Keratinocyte (primary cell): ENCODE results near the gene MEF2A. TPM values are rescaled to one million over a fixed set of nuclear protein-coding genes. Genes with fewer than 3 reads are reported as not detected.

Source experiments
- DNase-seq: peaks from one replicate; pipeline ENCODE4 v3.0.0-alpha.2; 2011; ENCODE audit warnings: low read depth, missing footprints, low spot score
- FAIRE-seq: peaks from 2 replicates; lab custom pipeline; 2011; peaks lifted over from hg19 to GRCh38; lab: Jason Lieb, UNC
- H2AFZ ChIP-seq: 2 replicates; pipeline ENCODE4 v1.6.0; 2012; ENCODE audit warnings: low read length, control low read depth, inconsistent platforms; ENCODE audit not compliant: control insufficient read depth
- H3K27ac ChIP-seq: 2 replicates; pipeline ENCODE4 v1.5.1; 2011; ENCODE audit warnings: low read length; ENCODE audit not compliant: control insufficient read depth, insufficient read depth
- H3K27me3 ChIP-seq: 3 replicates; pipeline ENCODE4 v1.6.0; 2011; ENCODE audit warnings: low read length; ENCODE audit not compliant: control insufficient read depth, insufficient read depth; ENCODE audit errors: extremely low read depth
- H3K36me3 ChIP-seq, 2 experiments: 2 replicates in 1 of 2; 3 replicates in 1 of 2; pipeline ENCODE4 v1.5.1; 2011; ENCODE audit warnings: low read length in 2 of 2, mild to moderate bottlenecking in 1 of 2; ENCODE audit not compliant: control insufficient read depth in 2 of 2, insufficient read depth in 2 of 2; ENCODE audit errors: extremely low read depth in 1 of 2
- H3K4me1 ChIP-seq: 3 replicates; pipeline ENCODE4 v1.5.1; 2011; ENCODE audit warnings: low read length; ENCODE audit not compliant: control insufficient read depth, insufficient read depth; ENCODE audit errors: extremely low read depth
- H3K4me2 ChIP-seq: 3 replicates; pipeline ENCODE4 v1.6.0; 2011; ENCODE audit warnings: low read depth, low read length; ENCODE audit not compliant: control insufficient read depth, insufficient read depth; ENCODE audit errors: extremely low read depth
- H3K4me3 ChIP-seq, 3 experiments: fragments of 200-600 bp in 1 of 3; sonication (generic) in 1 of 3; 2 replicates in 2 of 3; 3 replicates in 1 of 3; pipeline ENCODE4 v1.5.1; 2011 to 2016; ENCODE audit warnings: low read length in 3 of 3, mild to moderate bottlenecking in 3 of 3, control low read depth in 2 of 3, inconsistent platforms in 1 of 3, low read depth in 1 of 3, mixed read lengths in 1 of 3, mixed run types in 1 of 3, moderate library complexity in 1 of 3; ENCODE audit not compliant: control insufficient read depth in 2 of 3, insufficient read depth in 2 of 3; ENCODE audit errors: extremely low read depth in 1 of 3
- H3K79me2 ChIP-seq: 2 replicates; pipeline ENCODE4 v1.6.0; 2012; ENCODE audit warnings: low read length; ENCODE audit not compliant: control insufficient read depth, insufficient read depth
- H3K9ac ChIP-seq: 3 replicates; pipeline ENCODE4 v1.6.0; 2011; ENCODE audit warnings: low read length; ENCODE audit not compliant: control insufficient read depth, insufficient read depth; ENCODE audit errors: extremely low read depth
- H3K9me1 ChIP-seq: 3 replicates; pipeline ENCODE4 v1.6.0; 2011; ENCODE audit warnings: low read length; ENCODE audit not compliant: control insufficient read depth, insufficient read depth; ENCODE audit errors: extremely low read depth
- H3K9me3 ChIP-seq: 2 replicates; pipeline ENCODE4 v1.5.1; 2012; ENCODE audit warnings: low read depth, low read length; ENCODE audit not compliant: control insufficient read depth
- H4K20me1 ChIP-seq: 3 replicates; pipeline ENCODE4 v1.6.0; 2011; ENCODE audit warnings: low read length; ENCODE audit not compliant: control insufficient read depth, insufficient read depth; ENCODE audit errors: extremely low read depth
- EZH2 ChIP-seq: IDR thresholded peaks from one replicate; pipeline ENCODE4 v1.6.1; 2012; ENCODE audit warnings: inconsistent platforms, mild to moderate bottlenecking, low read length, moderate library complexity
- dilution Hi-C: fragments of 300-500 bp; cut with MboI; formaldehyde crosslinking; loops from one replicate; pipeline ENCODE4 v1.7.0; 2020; ENCODE audit warnings: low sequenced_read_pairs; ENCODE audit not compliant: extremely low pct_ligation_motif_present
- polyA plus RNA-seq, 5 experiments: library from polyadenylated mRNA; depleted of rRNA in 3 of 5; stranded (reverse) in 3 of 5; stranded (forward) in 1 of 5; unstranded in 1 of 5; fragments of >200 nt; gene quantifications; 1 replicate in 1 of 5; 2 replicates in 3 of 5; 3 replicates in 1 of 5; pipeline versions ENCODE4 v1.2.1 to v1.2.3, GENCODE V29; 2011 to 2012; ENCODE audit warnings: missing spikeins in 2 of 5, low read depth in 1 of 5, low replicate concordance in 1 of 5
- TF ChIP-seq, protein P1 (sequence below), 3 experiments: IDR thresholded peaks in 1 of 3; conservative IDR thresholded peaks in 1 of 3; optimal IDR thresholded peaks in 1 of 3; 2 replicates in 2 of 3; 3 replicates in 1 of 3; pipeline versions ENCODE3 to v1.5.1; 2011; ENCODE audit warnings: low read length in 3 of 3, mild to moderate bottlenecking in 3 of 3, moderate library complexity in 2 of 3, control low read depth in 1 of 3, inconsistent platforms in 1 of 3; ENCODE audit not compliant: insufficient read depth in 2 of 3; ENCODE audit errors: extremely low read depth in 1 of 3

The MEF2A gene
- polyA plus RNA-seq, 1 donor (not counting 4 experiments of a cell fraction or from before 2014, with no cell fraction given): 27.4 TPM

- Histone ChIP-seq H3K4me1 (no peaks in the 10 kb centered on the region), H3K27ac (no peak overlapping the region), H3K9ac (no peak overlapping the region), H3K36me3 (peaks cover 5 to 9% of the 10 kb centered on the region in 2 experiments), H2AFZ (no peak overlapping the region), H3K27me3 (no peaks in the 10 kb centered on the region), H3K9me1 (no peaks in the 10 kb centered on the region), H3K4me3 (no peak overlapping the region), H4K20me1 (no peaks in the 10 kb centered on the region), H3K79me2 (no peaks in the 10 kb centered on the region), H3K9me3 (no peaks in the 10 kb centered on the region), H3K4me2 (no peak overlapping the region)
- no peak for TF ChIP-seq EZH2
- TF ChIP-seq, protein P1, sequence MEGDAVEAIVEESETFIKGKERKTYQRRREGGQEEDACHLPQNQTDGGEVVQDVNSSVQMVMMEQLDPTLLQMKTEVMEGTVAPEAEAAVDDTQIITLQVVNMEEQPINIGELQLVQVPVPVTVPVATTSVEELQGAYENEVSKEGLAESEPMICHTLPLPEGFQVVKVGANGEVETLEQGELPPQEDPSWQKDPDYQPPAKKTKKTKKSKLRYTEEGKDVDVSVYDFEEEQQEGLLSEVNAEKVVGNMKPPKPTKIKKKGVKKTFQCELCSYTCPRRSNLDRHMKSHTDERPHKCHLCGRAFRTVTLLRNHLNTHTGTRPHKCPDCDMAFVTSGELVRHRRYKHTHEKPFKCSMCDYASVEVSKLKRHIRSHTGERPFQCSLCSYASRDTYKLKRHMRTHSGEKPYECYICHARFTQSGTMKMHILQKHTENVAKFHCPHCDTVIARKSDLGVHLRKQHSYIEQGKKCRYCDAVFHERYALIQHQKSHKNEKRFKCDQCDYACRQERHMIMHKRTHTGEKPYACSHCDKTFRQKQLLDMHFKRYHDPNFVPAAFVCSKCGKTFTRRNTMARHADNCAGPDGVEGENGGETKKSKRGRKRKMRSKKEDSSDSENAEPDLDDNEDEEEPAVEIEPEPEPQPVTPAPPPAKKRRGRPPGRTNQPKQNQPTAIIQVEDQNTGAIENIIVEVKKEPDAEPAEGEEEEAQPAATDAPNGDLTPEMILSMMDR (optimal IDR thresholded peaks at IDR 0.05 in 1 of 3, IDR thresholded peaks at IDR 0.05 in 1 of 3, conservative IDR thresholded peaks at IDR 0.05 in 1 of 3; ENCODE audit: extremely low read depth in 1 of 3, insufficient read depth in 2 of 3, low read length in 3 of 3): no peak
- DNase-seq: no peak
- no peak for FAIRE-seq
- dilution Hi-C loops: no loop called here
These were observed 107.3 kb downstream of the MEF2A start for GRCh38 chr15:99673111-99673510.

DNA sequence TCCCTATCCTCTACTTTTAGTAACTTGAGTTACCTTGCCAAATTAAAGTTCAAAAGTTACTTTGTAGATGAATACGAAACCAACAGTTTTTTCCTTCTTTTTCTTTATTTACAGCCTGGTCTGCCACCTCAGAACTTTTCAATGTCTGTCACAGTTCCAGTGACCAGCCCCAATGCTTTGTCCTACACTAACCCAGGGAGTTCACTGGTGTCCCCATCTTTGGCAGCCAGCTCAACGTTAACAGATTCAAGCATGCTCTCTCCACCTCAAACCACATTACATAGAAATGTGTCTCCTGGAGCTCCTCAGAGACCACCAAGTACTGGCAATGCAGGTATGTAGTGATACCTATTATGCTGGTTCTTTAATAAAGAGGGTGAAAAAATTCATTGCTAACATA is 108.5 kb downstream of the MEF2A start:
- dilution Hi-C loops: no loop called here
- FAIRE-seq (no peak), DNase-seq (no peak)
- Histone ChIP-seq H2AFZ (no peak overlapping the region), H3K4me2 (no peak overlapping the region), H4K20me1 (no peaks in the 10 kb centered on the region), H3K9ac (no peak overlapping the region), H3K4me1 (no peaks in the 10 kb centered on the region), H3K36me3 (peaks cover 5 to 9% of the 10 kb centered on the region in 2 experiments), H3K4me3 (no peak overlapping the region), H3K27me3 (no peaks in the 10 kb centered on the region), H3K9me1 (no peaks in the 10 kb centered on the region), H3K9me3 (no peaks in the 10 kb centered on the region), H3K79me2 (no peaks in the 10 kb centered on the region), H3K27ac (no peak overlapping the region)
- no peak for TF ChIP-seq EZH2
- TF ChIP-seq, protein P1 (optimal IDR thresholded peaks at IDR 0.05 in 1 of 3, IDR thresholded peaks at IDR 0.05 in 1 of 3, conservative IDR thresholded peaks at IDR 0.05 in 1 of 3; ENCODE audit: extremely low read depth in 1 of 3, insufficient read depth in 2 of 3, low read length in 3 of 3): no peak
